ENCODE results near the gene CHCHD2.
"Not testable (repeated sequence)": the region's sequence is repeated elsewhere in the genome, so short reads cannot be mapped to it uniquely, and the experiment has no call there.

The CHCHD2 gene

DNA sequence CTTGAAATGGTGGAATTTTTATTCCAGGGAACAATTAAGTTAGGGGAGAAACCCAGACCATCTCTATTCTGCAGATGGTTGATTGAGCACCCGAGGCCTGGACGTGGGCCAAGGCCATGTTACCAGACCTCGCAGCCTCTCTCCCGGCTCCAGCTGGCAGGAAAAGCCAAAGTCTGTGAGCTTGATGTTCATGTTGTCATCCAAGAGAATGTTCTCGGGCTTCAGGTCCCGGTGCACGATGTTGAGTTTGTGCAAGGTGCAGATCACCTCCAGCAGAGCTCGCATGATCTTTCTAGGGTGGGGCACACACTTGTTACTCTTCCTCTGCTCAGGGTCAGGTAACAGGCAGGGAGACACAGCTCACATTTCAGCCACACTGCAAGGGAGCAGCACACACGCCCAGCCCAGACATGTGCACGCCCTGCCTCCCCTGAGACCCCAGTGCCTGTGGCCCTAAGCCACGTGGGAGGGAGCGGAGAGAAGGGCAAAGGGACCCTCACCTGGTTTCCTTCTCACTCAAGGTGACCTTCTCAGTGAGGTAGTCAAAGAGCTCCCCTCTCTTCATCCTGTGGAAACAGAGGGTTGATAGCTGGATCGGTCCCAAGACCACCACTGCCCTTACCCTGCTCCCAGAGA, 23.0 kb downstream of the CHCHD2 start:
- peak in 46 of 56 donors; percentile 1 to 73 (median 38) for DNase-seq

DNA sequence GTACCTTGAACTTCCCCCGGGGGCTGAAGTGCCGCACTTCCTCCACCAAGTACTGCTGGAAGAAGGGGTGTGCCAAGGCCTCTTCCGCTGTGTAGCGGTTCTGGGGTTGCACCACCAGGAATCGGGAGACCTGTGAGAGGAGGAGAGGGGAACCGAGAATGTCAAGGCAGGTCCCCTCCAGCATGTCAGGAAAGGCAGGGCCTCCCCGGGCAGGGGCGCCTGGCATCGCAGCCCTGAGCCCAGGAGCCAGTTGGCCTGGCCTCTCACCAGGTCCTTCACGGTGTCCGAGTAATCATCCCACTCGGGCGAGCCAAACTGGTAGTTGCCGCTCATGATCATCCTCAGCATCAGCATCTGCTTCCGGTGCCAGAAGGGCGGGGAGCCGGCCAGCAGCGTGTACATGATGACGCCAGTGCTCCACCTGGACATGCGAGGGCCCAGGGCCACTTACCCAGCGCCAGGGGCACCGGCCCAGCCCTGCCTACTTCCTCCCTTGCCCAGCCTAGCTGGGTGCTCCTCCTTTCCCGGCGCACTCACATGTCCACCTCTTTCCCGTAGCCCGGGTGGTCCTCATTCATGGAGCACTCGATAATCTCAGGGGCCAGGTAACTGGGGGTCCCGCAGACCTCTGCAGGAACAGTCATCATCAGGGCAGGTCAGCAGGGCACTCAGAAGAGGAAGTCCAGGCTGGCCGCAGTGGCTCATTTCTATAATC, 24.5 kb downstream of the CHCHD2 start:
- DNase-seq: no peak

GRCh38 chr7:56080726-56081435, 25.4 kb downstream of the CHCHD2 start:
- not testable (repeated sequence) for DNase-seq

DNA sequence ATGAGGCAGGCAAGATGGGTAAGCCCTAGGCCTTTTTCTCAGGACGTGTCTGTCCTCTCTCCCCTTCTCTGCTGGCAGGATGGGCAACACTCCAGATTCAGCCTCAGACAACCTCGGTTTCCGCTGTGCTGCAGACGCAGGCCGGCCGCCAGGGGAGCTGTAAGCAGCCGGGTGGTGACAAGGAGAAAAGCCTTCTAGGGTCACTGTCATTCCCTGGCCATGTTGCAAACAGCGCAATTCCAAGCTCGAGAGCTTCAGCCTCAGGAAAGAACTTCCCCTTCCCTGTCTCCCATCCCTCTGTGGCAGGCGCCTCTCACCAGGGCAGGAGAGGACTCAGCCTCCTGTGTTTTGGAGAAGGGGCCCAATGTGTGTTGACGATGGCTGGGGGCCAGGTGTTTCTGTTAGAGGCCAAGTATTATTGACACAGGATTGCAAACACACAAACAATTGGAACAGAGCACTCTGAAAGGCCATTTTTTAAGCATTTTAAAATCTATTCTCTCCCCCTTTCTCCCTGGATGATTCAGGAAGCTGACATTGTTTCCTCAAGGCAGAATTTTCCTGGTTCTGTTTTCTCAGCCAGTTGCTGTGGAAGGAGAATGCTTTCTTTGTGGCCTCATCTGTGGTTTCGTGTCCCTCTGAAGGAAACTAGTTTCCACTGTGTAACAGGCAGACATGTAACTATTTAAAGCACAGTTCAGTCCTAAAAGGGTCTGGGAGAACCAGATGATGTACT, 26.7 kb downstream of the CHCHD2 start:
- peak in 53 of 56 donors; percentile 18 to 84 (median 69) for DNase-seq

DNA sequence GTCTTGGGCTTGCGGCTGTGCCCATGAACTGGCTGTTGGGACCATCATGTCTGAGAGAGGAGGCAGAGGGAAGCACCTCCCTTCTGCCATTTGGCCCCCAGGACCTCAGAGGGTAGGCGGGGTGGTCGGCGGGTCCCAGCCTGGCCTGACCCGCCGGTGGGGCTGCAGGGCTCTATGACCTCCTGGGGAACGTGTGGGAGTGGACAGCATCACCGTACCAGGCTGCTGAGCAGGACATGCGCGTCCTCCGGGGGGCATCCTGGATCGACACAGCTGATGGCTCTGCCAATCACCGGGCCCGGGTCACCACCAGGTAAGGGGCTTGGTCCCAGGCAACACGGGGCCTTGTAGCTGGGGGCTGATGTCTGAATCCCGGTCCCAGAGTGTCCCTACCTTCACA, 28.1 kb downstream of the CHCHD2 start:
- no peak for DNase-seq

GRCh38 chr7:56077681-56078080, 28.6 kb downstream of the CHCHD2 start:
- no peak for DNase-seq

DNA sequence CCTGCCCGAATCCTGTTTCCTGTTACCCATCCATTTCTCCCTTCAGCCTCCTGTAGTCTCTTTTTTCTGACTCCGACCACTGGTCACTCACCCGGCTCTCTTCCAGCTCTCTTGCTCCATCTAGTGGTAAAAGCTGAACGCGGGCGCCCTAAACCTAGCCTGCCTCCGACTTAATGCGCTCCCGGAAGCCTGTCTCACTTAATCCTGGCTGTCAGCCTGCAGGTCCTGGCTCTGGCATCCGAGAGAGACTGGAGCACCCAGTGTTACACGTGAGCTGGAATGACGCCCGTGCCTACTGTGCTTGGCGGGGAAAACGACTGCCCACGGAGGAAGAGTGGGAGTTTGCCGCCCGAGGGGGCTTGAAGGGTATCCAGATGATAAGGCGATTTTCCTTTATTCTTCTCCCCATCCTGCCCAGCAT, 31.9 kb downstream of the CHCHD2 start:
- DNase-seq: peak in 54 of 56 donors; percentile 11 to 80 (median 60)

GRCh38 chr7:56066376-56066775, 39.9 kb downstream of the CHCHD2 start:
- not testable (repeated sequence) for DNase-seq

- DNase-seq: peak; percentile 34 to 94 (median 84)
Observed at GRCh38 chr7:56063882-56064625, 42.2 kb downstream of the CHCHD2 start, which contains the start of gene SUMF2. SUMF2 (plus strand) TSS chr7:56064286; CDS start chr7:56064312, 26 bp downstream.

GRCh38 chr7:56063500-56063881, 42.8 kb downstream of the CHCHD2 start:
- DNase-seq: no peak

- no peak for DNase-seq
Observed at GRCh38 chr7:56062382-56062781, 43.9 kb downstream of the CHCHD2 start.

DNA sequence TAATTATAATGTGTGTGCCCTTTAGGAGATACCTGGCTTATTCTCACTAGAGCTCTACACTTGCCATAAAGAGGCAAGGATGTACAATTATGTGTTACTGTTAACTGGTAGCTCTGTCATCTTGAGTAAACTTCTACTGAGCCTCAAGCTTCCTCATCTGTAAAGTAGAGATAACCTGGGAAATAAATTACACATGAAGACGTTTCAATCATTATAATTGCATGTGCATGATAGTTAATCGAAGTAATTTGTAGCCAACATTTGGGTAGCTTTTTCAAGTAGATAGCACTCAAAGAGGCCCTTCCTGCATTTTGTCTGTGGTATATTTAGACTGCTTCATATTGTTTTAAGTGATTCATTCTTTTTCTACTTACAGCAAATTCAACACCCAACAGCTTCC, 52.3 kb downstream of the CHCHD2 start:
- DNase-seq: no peak

DNA sequence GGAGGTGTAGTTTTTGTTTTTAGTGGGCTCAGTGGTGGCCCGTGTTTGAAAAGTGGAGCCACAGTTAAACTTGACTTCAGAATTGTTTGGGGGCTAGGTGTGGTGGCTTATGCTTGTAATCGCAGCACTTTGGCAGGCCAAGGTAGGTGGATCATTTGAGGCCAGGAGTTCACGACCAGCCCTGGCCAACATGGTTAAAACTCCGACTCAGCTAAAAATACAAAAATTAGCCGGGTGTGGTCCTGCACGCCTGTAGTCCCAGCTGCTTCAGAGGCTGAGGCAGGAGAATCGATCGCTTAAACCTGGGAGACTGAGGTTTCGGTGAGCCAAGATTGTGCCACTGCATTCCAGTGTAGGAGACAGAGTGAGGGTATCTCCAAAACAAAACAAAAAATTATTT, 52.9 kb downstream of the CHCHD2 start:
- DNase-seq: no peak
